ENCODE measurements around the gene PBX1. TPM values are rescaled to one million over a fixed set of nuclear protein-coding genes. Genes with fewer than 3 reads are reported as not detected.

The PBX1 gene
- total RNA-seq, 4 donors from 2014 or later: 15.2 to 48.6 (median 23.5) TPM

GRCh38 chr1:164682570-164682969 lies 123.6 kb downstream of the PBX1 start:
- no peak for DNase-seq
- WGBS, 2 donors: 91 to 94% methylated on average over 5 to 6 of the region's 6 CpGs
- H3K27me3 ChIP-seq: no peaks in the 10 kb centered on the region
- TF ChIP-seq POLR2A (IDR thresholded peaks at IDR 0.05): no peak
- intact Hi-C loops (cut with DNase I): no loop called here
- peak overlapping the region in 2 of 4 donors; percentile 60 to 61 for H3K27ac ChIP-seq
- H3K4me3 ChIP-seq: no peak overlapping the region
- peaks cover 3 to 41% (median 14%) of the 10 kb centered on the region in 3 donors for H3K4me1 ChIP-seq
- H3K9me3 ChIP-seq: no peaks in the 10 kb centered on the region
- H3K36me3 ChIP-seq: peaks cover 0 to 10% (median 0%) of the 10 kb centered on the region in 3 donors

GRCh38 chr1:164683235-164683634 lies 124.3 kb downstream of the PBX1 start:
- DNase-seq: no peak
- H3K27ac ChIP-seq: peak overlapping the region in 3 of 4 donors; percentile 40 to 72 (median 61)
- no peaks in the 10 kb centered on the region for H3K9me3 ChIP-seq
- no peak for TF ChIP-seq POLR2A (IDR thresholded peaks at IDR 0.05)
- peak overlapping the region in 1 of 4 donors; percentile 17 for H3K4me3 ChIP-seq
- no peaks in the 10 kb centered on the region for H3K27me3 ChIP-seq
- peaks cover 0 to 10% (median 0%) of the 10 kb centered on the region in 3 donors for H3K36me3 ChIP-seq
- WGBS, 2 donors: 41 to 54% methylated on average over 3 of the region's 3 CpGs
- intact Hi-C loops (cut with DNase I): no loop called here
- H3K4me1 ChIP-seq: peaks cover 3 to 41% (median 14%) of the 10 kb centered on the region in 3 donors

- no peaks in the 10 kb centered on the region for H3K36me3 ChIP-seq
- WGBS, 2 donors: 79 to 80% methylated on average over 3 of the region's 3 CpGs
- H3K4me1 ChIP-seq: peaks cover 3 to 41% (median 14%) of the 10 kb centered on the region in 3 donors
- H3K9me3 ChIP-seq: no peaks in the 10 kb centered on the region
- H3K27me3 ChIP-seq: no peaks in the 10 kb centered on the region
- intact Hi-C loops (cut with DNase I): no loop called here
- H3K4me3 ChIP-seq: no peak overlapping the region
- DNase-seq: no peak
- no peak overlapping the region for H3K27ac ChIP-seq
- TF ChIP-seq POLR2A (IDR thresholded peaks at IDR 0.05) (no peak), CTCF (IDR thresholded peaks at IDR 0.05) (no peak)
Observed at GRCh38 chr1:164685266-164686035, 126.5 kb downstream of the PBX1 start.

- Histone ChIP-seq H3K4me3 (no peak overlapping the region), H3K9me3 (no peaks in the 10 kb centered on the region), H3K27me3 (no peaks in the 10 kb centered on the region), H3K4me1 (peaks cover 0 to 31% (median 8%) of the 10 kb centered on the region in 3 donors), H3K36me3 (no peaks in the 10 kb centered on the region), H3K27ac (no peak overlapping the region)
- intact Hi-C loops (cut with DNase I): no loop called here
- DNase-seq: no peak
- TF ChIP-seq POLR2A (IDR thresholded peaks at IDR 0.05) (no peak), CTCF (IDR thresholded peaks at IDR 0.05) (no peak)
- WGBS, 2 donors: 88 to 94% methylated on average over 4 of the region's 4 CpGs
Observed at GRCh38 chr1:164687777-164688176, 128.8 kb downstream of the PBX1 start.

- no peak for DNase-seq
- no peak for TF ChIP-seq POLR2A (IDR thresholded peaks at IDR 0.05)
- H3K27ac ChIP-seq: no peak overlapping the region
- intact Hi-C loops (cut with DNase I): no loop called here
- H3K9me3 ChIP-seq: no peaks in the 10 kb centered on the region
- H3K36me3 ChIP-seq: no peaks in the 10 kb centered on the region
- no peaks in the 10 kb centered on the region for H3K27me3 ChIP-seq
- H3K4me1 ChIP-seq: peaks cover 0 to 21% (median 2%) of the 10 kb centered on the region in 3 donors
- no peak overlapping the region for H3K4me3 ChIP-seq
- WGBS, 2 donors: 89 to 90% methylated on average over 10 to 11 of the region's 11 CpGs
Observed at GRCh38 chr1:164688791-164689190, 129.8 kb downstream of the PBX1 start.

- 74 to 87% methylated on average over 13 of the region's 13 CpGs for WGBS, 2 donors
- Histone ChIP-seq H3K4me1 (peaks cover 0 to 10% (median 0%) of the 10 kb centered on the region in 3 donors), H3K4me3 (no peak overlapping the region), H3K9me3 (no peaks in the 10 kb centered on the region), H3K27ac (no peak overlapping the region), H3K27me3 (no peaks in the 10 kb centered on the region), H3K36me3 (no peaks in the 10 kb centered on the region)
- no peak for DNase-seq
- intact Hi-C loops (cut with DNase I): no loop called here
- TF ChIP-seq CTCF (IDR thresholded peaks at IDR 0.05) (no peak), POLR2A (IDR thresholded peaks at IDR 0.05) (no peak)
Observed at GRCh38 chr1:164689672-164690511, 130.9 kb downstream of the PBX1 start.

All from esophagus squamous epithelium (tissue), 5 donors.